HG03457 (cell line): ENCODE data around the gene TRIM75.
"Not testable (repeated sequence)": the region's sequence is repeated elsewhere in the genome, so short reads cannot be mapped to it uniquely, and the experiment has no call there.

Experiments used
- ATAC-seq: cut with Tn5 transposase; IDR thresholded peaks from one replicate; pipeline ENCODE4 v1.9.1; 2021; ENCODE audit warnings: moderate number of reproducible peaks; ENCODE audit not compliant: unreplicated experiment

TRIM75 gene

GRCh38 chr4:165077034-165077578 is 23.4 kb downstream of the TRIM75 start:
- ATAC-seq, result no peak

GRCh38 chr4:165079476-165079875 is 25.8 kb downstream of the TRIM75 start:
- ATAC-seq, result no peak

GRCh38 chr4:165084787-165085186 is 31.1 kb downstream of the TRIM75 start:
- ATAC-seq, result not testable (repeated sequence)

GRCh38 chr4:165085946-165086345 is 32.3 kb downstream of the TRIM75 start:
- no peak for ATAC-seq

- no peak for ATAC-seq
Observed at GRCh38 chr4:165088366-165088765, 34.7 kb downstream of the TRIM75 start.

GRCh38 chr4:165092187-165092586 is 38.5 kb downstream of the TRIM75 start:
- ATAC-seq, result not testable (repeated sequence)

GRCh38 chr4:165094873-165095272 is 41.2 kb downstream of the TRIM75 start:
- ATAC-seq, result no peak

GRCh38 chr4:165095291-165095690 is 41.6 kb downstream of the TRIM75 start:
- ATAC-seq, result no peak

- ATAC-seq, result no peak
Observed at GRCh38 chr4:165096776-165097175, 43.1 kb downstream of the TRIM75 start.

GRCh38 chr4:165101641-165102040 is 48.0 kb downstream of the TRIM75 start:
- ATAC-seq, result no peak

GRCh38 chr4:165106518-165106917 is 52.9 kb downstream of the TRIM75 start:
- no peak for ATAC-seq
